ENCODE results near the gene TCEA2. TPM values are rescaled to one million over a fixed set of nuclear protein-coding genes. Genes with fewer than 3 reads are reported as not detected.
A peak's percentile ranks its signal among the peaks of the same experiment; 100 is the strongest.

TCEA2 gene
- total and polyA plus RNA-seq, 2 of the 13 experiments (the other 11 are each of a cell fraction or from before 2014, with no cell fraction given): 28.1 to 33.7 TPM

DNA sequence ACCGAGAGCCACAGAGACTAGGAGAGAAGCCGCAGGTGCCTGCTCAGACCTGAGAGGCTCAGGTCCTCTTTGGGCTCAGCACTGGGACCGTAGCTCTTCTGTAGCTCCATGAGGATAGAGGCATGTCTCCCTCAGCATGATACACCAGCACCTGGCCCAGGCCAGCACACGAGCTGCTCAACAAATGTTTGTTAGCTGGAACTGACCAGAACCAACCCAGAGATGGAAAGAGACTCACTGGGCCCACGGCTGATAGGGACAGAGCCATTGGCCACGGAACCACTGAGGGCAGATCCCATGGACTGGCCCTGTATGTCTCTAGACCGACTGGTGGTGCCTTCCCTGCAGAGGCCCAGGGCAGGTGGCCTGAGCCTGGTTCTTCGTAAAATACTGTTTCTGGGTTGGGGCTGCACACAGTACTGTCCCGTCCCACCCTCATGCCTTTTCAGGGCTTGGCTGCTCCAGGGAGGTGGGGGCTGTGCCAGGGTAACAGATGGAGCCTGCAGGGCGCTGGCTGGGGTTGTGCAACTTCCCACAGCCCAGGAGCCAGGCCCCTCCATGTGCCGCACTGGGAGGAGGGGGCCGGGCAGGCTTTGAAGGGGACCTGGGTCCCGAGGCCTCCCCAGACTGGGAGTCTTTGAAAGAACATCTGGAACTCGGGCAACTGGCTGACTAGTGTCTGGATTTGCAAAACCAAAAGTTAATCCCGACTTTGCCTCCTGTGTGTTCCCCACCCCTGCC, 21.8 kb upstream of the TCEA2 start (continued):
- TF ChIP-seq SP140L (CRISPR knock-in tag; IDR thresholded peaks at IDR 0.05; ENCODE audit: borderline replicate concordance) (no peak; the same call in 1 of the 2 replicates), ZNF264 (CRISPR knock-in tag; IDR thresholded peaks at IDR 0.05) (peak; percentile 69; the same call in 1 of the 2 replicates), ZNF143 (CRISPR knock-in tag; IDR thresholded peaks at IDR 0.05) (no peak), ZKSCAN8 (CRISPR knock-in tag; IDR thresholded peaks at IDR 0.05; ENCODE audit: borderline replicate concordance) (no peak; the same call in 1 of the 2 replicates), AGO1 (IDR thresholded peaks at IDR 0.05; ENCODE audit: low read depth, low read length, poor library complexity, severe bottlenecking) (peak; percentile 93), MEIS1 (CRISPR knock-in tag; IDR thresholded peaks at IDR 0.05; ENCODE audit: borderline replicate concordance) (peak; percentile 37), ZNF839 (CRISPR knock-in tag; IDR thresholded peaks at IDR 0.05; ENCODE audit: borderline replicate concordance) (no peak), ZNF546 (CRISPR knock-in tag; conservative IDR thresholded peaks at IDR 0.05) (no peak; the same call in 1 of the 2 replicates), SP1 (IDR thresholded peaks at IDR 0.05) (no peak), SP1 (CRISPR knock-in tag; IDR thresholded peaks at IDR 0.05) (no peak), RFX1 (IDR thresholded peaks at IDR 0.05) (no peak), RAD21 (CRISPR knock-in tag; IDR thresholded peaks at IDR 0.05) (peak; percentile 37; the same call in 1 of the 2 replicates), FOXA1 (IDR thresholded peaks at IDR 0.05) (no peak), FOXA1 (CRISPR knock-in tag; IDR thresholded peaks at IDR 0.05) (peak; percentile 21; the same call in 1 of the 2 replicates), ZNF224 (CRISPR knock-in tag; IDR thresholded peaks at IDR 0.05) (no peak), JUND (CRISPR knock-in tag; IDR thresholded peaks at IDR 0.05) (no peak)
- TF ChIP-seq, protein P1, sequence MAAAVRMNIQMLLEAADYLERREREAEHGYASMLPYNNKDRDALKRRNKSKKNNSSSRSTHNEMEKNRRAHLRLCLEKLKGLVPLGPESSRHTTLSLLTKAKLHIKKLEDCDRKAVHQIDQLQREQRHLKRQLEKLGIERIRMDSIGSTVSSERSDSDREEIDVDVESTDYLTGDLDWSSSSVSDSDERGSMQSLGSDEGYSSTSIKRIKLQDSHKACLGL (CRISPR knock-in tag; IDR thresholded peaks at IDR 0.05): no peak
- TF ChIP-seq, protein P2, sequence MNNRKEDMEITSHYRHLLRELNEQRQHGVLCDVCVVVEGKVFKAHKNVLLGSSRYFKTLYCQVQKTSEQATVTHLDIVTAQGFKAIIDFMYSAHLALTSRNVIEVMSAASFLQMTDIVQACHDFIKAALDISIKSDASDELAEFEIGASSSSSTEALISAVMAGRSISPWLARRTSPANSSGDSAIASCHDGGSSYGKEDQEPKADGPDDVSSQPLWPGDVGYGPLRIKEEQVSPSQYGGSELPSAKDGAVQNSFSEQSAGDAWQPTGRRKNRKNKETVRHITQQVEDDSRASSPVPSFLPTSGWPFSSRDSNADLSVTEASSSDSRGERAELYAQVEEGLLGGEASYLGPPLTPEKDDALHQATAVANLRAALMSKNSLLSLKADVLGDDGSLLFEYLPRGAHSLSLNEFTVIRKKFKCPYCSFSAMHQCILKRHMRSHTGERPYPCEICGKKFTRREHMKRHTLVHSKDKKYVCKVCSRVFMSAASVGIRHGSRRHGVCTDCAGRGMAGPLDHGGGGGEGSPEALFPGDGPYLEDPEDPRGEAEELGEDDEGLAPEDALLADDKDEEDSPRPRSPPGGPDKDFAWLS (CRISPR knock-in tag; IDR thresholded peaks at IDR 0.05; ENCODE audit: borderline replicate concordance): peak; percentile 90; the same call in 1 of the 2 replicates
- TF ChIP-seq, protein P3, sequence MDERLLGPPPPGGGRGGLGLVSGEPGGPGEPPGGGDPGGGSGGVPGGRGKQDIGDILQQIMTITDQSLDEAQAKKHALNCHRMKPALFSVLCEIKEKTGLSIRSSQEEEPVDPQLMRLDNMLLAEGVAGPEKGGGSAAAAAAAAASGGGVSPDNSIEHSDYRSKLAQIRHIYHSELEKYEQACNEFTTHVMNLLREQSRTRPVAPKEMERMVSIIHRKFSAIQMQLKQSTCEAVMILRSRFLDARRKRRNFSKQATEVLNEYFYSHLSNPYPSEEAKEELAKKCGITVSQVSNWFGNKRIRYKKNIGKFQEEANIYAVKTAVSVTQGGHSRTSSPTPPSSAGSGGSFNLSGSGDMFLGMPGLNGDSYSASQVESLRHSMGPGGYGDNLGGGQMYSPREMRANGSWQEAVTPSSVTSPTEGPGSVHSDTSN (CRISPR knock-in tag; IDR thresholded peaks at IDR 0.05): no peak
- TF ChIP-seq, protein P4, sequence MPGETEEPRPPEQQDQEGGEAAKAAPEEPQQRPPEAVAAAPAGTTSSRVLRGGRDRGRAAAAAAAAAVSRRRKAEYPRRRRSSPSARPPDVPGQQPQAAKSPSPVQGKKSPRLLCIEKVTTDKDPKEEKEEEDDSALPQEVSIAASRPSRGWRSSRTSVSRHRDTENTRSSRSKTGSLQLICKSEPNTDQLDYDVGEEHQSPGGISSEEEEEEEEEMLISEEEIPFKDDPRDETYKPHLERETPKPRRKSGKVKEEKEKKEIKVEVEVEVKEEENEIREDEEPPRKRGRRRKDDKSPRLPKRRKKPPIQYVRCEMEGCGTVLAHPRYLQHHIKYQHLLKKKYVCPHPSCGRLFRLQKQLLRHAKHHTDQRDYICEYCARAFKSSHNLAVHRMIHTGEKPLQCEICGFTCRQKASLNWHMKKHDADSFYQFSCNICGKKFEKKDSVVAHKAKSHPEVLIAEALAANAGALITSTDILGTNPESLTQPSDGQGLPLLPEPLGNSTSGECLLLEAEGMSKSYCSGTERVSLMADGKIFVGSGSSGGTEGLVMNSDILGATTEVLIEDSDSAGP (CRISPR knock-in tag; IDR thresholded peaks at IDR 0.05; ENCODE audit: borderline replicate concordance): peak; percentile 31; the same call in 1 of the 2 replicates
- TF ChIP-seq, protein P5, sequence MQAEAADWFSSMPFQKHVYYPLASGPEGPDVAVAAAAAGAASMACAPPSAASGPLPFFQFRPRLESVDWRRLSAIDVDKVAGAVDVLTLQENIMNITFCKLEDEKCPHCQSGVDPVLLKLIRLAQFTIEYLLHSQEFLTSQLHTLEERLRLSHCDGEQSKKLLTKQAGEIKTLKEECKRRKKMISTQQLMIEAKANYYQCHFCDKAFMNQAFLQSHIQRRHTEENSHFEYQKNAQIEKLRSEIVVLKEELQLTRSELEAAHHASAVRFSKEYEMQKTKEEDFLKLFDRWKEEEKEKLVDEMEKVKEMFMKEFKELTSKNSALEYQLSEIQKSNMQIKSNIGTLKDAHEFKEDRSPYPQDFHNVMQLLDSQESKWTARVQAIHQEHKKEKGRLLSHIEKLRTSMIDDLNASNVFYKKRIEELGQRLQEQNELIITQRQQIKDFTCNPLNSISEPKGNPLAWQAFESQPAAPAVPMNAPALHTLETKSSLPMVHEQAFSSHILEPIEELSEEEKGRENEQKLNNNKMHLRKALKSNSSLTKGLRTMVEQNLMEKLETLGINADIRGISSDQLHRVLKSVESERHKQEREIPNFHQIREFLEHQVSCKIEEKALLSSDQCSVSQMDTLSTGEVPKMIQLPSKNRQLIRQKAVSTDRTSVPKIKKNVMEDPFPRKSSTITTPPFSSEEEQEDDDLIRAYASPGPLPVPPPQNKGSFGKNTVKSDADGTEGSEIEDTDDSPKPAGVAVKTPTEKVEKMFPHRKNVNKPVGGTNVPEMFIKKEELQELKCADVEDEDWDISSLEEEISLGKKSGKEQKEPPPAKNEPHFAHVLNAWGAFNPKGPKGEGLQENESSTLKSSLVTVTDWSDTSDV (CRISPR knock-in tag; IDR thresholded peaks at IDR 0.05): peak; percentile 77; the same call in 1 of the 2 replicates
